ENCODE results near the gene SLC28A3. TPM values are rescaled to one million over a fixed set of nuclear protein-coding genes. Genes with fewer than 3 reads are reported as not detected.
A peak's percentile ranks its signal among the peaks of the same experiment; 100 is the strongest.

The SLC28A3 gene
- total RNA-seq, 3 donors from 2014 or later, result 0.35 to 7.2 (median 0.41) TPM

DNA sequence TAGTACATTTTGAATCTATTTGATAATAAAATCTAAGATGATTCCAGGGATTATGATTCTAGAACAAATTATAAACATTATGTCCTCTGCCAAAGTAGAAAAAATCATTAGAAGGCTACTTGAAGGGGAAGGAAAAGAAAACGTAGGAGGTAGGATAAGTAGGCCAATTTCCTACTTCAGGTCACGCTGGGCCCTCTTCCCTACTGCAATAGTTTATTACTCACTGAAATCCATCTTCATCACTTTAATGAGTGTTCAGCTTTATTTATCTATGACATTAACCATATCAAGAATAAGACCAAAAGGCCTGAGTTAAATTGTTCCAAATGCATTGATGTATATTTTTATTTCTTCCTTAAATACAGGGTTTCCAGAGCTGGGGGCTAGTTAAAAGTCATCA lies 21.6 kb downstream of the SLC28A3 start:
- ATAC-seq, result no peak
- TF ChIP-seq, protein P1, sequence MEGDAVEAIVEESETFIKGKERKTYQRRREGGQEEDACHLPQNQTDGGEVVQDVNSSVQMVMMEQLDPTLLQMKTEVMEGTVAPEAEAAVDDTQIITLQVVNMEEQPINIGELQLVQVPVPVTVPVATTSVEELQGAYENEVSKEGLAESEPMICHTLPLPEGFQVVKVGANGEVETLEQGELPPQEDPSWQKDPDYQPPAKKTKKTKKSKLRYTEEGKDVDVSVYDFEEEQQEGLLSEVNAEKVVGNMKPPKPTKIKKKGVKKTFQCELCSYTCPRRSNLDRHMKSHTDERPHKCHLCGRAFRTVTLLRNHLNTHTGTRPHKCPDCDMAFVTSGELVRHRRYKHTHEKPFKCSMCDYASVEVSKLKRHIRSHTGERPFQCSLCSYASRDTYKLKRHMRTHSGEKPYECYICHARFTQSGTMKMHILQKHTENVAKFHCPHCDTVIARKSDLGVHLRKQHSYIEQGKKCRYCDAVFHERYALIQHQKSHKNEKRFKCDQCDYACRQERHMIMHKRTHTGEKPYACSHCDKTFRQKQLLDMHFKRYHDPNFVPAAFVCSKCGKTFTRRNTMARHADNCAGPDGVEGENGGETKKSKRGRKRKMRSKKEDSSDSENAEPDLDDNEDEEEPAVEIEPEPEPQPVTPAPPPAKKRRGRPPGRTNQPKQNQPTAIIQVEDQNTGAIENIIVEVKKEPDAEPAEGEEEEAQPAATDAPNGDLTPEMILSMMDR (IDR thresholded peaks at IDR 0.05), result no peak
- DNase-seq, result no peak
- Histone ChIP-seq H3K36me3 (ENCODE audit: low read depth) (no peaks in the 10 kb centered on the region), H3K4me3 (no peak overlapping the region), H3K9me3 (no peaks in the 10 kb centered on the region), H3K4me1 (ENCODE audit: low read depth) (no peaks in the 10 kb centered on the region)
- intact Hi-C loops (cut with DNase I, micrococcal nuclease), result no loop called here

DNA sequence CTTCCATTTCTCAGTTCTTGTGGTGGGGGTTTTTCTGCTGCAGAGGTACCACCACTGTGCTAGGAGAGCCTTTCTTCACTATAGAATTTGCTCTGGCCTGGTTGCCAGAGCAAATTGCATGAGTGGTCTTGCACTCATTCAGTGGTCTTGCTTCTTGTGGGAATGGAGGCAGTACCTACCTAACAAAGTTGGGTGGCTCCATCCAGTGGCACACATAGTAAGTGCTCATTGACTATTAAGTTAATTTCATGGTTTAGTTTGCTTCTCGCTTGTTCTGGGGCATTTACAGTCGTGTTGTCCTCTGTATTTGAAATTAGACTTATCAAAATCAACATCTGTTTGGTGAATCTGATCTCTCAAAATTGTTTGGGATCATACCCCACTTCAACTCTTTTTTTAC lies 23.0 kb downstream of the SLC28A3 start:
- no peak for ATAC-seq
- no peaks in the 10 kb centered on the region for H3K9me3 ChIP-seq
- H3K4me3 ChIP-seq, result no peak overlapping the region
- no peak for DNase-seq
- TF ChIP-seq, protein P1 (IDR thresholded peaks at IDR 0.05), result no peak
- intact Hi-C loops (cut with DNase I, micrococcal nuclease), result no loop called here
- no peaks in the 10 kb centered on the region for H3K36me3 ChIP-seq (ENCODE audit: low read depth)
- no peaks in the 10 kb centered on the region for H3K4me1 ChIP-seq (ENCODE audit: low read depth)

- DNase-seq (peak in 2 of 3 donors; percentile 54 to 78), ATAC-seq (peak; percentile 70)
- intact Hi-C loops (cut with DNase I, micrococcal nuclease), result no loop called here
- Histone ChIP-seq H3K9me3 (no peaks in the 10 kb centered on the region), H3K36me3 (ENCODE audit: low read depth) (no peaks in the 10 kb centered on the region), H3K4me1 (ENCODE audit: low read depth) (no peaks in the 10 kb centered on the region), H3K4me3 (no peak overlapping the region)
- TF ChIP-seq, protein P1 (IDR thresholded peaks at IDR 0.05), result peak; percentile 56
Measured at GRCh38 chr9:84315278-84315877, 25.2 kb downstream of the SLC28A3 start.

- TF ChIP-seq, protein P1 (IDR thresholded peaks at IDR 0.05), result no peak
- H3K9me3 ChIP-seq, result no peaks in the 10 kb centered on the region
- ATAC-seq, result no peak
Measured at GRCh38 chr9:84314306-84314705, 26.3 kb downstream of the SLC28A3 start.

DNA sequence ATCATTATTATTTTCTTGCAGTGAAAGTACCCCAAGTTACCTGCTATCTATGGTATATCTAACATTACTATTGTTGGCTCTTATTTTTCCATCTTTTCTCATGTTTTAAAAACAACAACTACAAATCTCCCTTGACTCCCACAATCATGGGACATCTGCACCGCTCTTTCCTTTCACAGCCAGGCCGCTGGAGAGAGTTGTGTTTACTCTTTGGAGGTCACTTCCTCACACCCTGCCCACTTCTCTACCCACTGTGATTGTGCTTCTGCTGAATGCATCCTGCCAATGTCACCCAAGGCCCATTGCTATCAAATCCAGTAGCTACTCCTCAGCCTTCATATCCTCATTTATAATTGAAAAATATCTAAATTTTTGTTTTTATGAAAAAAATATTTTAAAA lies 29.7 kb downstream of the SLC28A3 start:
- H3K4me3 ChIP-seq, result no peak overlapping the region
- TF ChIP-seq, protein P1 (IDR thresholded peaks at IDR 0.05), result no peak
- intact Hi-C loops (cut with DNase I, micrococcal nuclease), result no loop called here
- ATAC-seq (no peak), DNase-seq (no peak)
- no peaks in the 10 kb centered on the region for H3K4me1 ChIP-seq (ENCODE audit: low read depth)
- no peaks in the 10 kb centered on the region for H3K9me3 ChIP-seq
- H3K36me3 ChIP-seq (ENCODE audit: low read depth), result no peaks in the 10 kb centered on the region

More at GRCh38 chr9:84314306-84314705, 26.3 kb downstream of the SLC28A3 start:
- intact Hi-C loops (cut with DNase I, micrococcal nuclease), result no loop called here
- DNase-seq, result no peak
- H3K4me3 ChIP-seq, result no peak overlapping the region
- H3K4me1 ChIP-seq (ENCODE audit: low read depth), result no peaks in the 10 kb centered on the region
- H3K36me3 ChIP-seq (ENCODE audit: low read depth), result no peaks in the 10 kb centered on the region
